ENCODE data around the gene LRRC37B. TPM values are rescaled to one million over a fixed set of nuclear protein-coding genes. Genes with fewer than 3 reads are reported as not detected.

LRRC37B gene
- polyA plus RNA-seq, 1 donor from 2014 or later: 39.6 TPM

- Histone ChIP-seq H3K9ac (ENCODE audit: low read length) (peak overlapping the region; percentile 84), H3K9me2 (ENCODE audit: insufficient read depth, low read length) (no peaks in the 10 kb centered on the region), H4K20me1 (ENCODE audit: insufficient read depth) (no peaks in the 10 kb centered on the region), H3K36me3 (ENCODE audit: insufficient read depth, low read length) (no peaks in the 10 kb centered on the region), H3K9me3 (ENCODE audit: low read length) (no peaks in the 10 kb centered on the region), H3K4me3 (ENCODE audit: low read length) (peak overlapping the region; percentile 81), H2AFZ (ENCODE audit: low read depth, low read length) (peak overlapping the region; percentile 45), H3K27me3 (ENCODE audit: insufficient read depth, low read depth, low read length) (no peaks in the 10 kb centered on the region), H3K27ac (ENCODE audit: low read length) (peak overlapping the region; percentile 80), H3K4me2 (ENCODE audit: low read length) (peak overlapping the region; percentile 20), H3F3A (ENCODE audit: insufficient read depth, low read length, poor library complexity, severe bottlenecking) (no peaks in the 10 kb centered on the region), H3K79me2 (replicated peaks; ENCODE audit: insufficient read depth, low read length) (peaks cover 47% of the 10 kb centered on the region)
- TF ChIP-seq TAF1 (IDR thresholded peaks at IDR 0.05; ENCODE audit: low read depth) (peak; percentile 44), EP300 (conservative IDR thresholded peaks at IDR 0.05; ENCODE audit: poor library complexity, severe bottlenecking) (peak; percentile 19), SMC3 (conservative IDR thresholded peaks at IDR 0.05; ENCODE audit: poor library complexity) (peak; percentile 33), REST (IDR thresholded peaks at IDR 0.05; ENCODE audit: borderline replicate concordance) (no peak), RAD21 (conservative IDR thresholded peaks at IDR 0.05) (peak; percentile 27), EZH2 (IDR thresholded peaks at IDR 0.05; ENCODE audit: borderline replicate concordance, insufficient read depth, low read length, poor library complexity, severe bottlenecking) (no peak), POLR2AphosphoS5 (IDR thresholded peaks at IDR 0.05) (peak; percentile 52), MXI1 (conservative IDR thresholded peaks at IDR 0.05; ENCODE audit: poor library complexity, severe bottlenecking) (peak; percentile 34)
- TF ChIP-seq, protein P1, sequence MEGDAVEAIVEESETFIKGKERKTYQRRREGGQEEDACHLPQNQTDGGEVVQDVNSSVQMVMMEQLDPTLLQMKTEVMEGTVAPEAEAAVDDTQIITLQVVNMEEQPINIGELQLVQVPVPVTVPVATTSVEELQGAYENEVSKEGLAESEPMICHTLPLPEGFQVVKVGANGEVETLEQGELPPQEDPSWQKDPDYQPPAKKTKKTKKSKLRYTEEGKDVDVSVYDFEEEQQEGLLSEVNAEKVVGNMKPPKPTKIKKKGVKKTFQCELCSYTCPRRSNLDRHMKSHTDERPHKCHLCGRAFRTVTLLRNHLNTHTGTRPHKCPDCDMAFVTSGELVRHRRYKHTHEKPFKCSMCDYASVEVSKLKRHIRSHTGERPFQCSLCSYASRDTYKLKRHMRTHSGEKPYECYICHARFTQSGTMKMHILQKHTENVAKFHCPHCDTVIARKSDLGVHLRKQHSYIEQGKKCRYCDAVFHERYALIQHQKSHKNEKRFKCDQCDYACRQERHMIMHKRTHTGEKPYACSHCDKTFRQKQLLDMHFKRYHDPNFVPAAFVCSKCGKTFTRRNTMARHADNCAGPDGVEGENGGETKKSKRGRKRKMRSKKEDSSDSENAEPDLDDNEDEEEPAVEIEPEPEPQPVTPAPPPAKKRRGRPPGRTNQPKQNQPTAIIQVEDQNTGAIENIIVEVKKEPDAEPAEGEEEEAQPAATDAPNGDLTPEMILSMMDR (IDR thresholded peaks at IDR 0.05; ENCODE audit: poor library complexity, severe bottlenecking): no peak
These were observed 498 bp downstream of the LRRC37B start for GRCh38 chr17:32007463-32008298.

DNA sequence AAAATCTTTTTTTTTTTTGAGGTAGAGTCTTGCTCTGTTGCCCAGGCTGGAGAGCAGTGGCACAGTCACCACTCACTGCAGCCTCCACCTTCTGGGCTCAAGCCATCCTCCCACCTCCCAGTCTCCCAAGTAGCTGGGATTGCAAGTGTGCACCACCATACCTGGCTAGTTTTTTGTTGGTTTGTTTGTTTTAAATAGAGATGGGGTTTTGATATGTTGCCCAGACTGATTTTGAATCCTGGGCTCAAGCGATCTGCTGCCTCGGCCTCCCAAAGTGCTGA, 2.0 kb downstream of the LRRC37B start:
- no peak overlapping the region for H2AFZ ChIP-seq (ENCODE audit: low read depth, low read length)
- TF ChIP-seq POLR2AphosphoS5 (IDR thresholded peaks at IDR 0.05) (no peak), SMC3 (conservative IDR thresholded peaks at IDR 0.05; ENCODE audit: poor library complexity) (no peak), MXI1 (conservative IDR thresholded peaks at IDR 0.05; ENCODE audit: poor library complexity, severe bottlenecking) (no peak)
- no peaks in the 10 kb centered on the region for H3K27me3 ChIP-seq (ENCODE audit: insufficient read depth, low read depth, low read length)
- peaks cover 55% of the 10 kb centered on the region for H3K79me2 ChIP-seq (replicated peaks; ENCODE audit: insufficient read depth, low read length)
- H3K4me3 ChIP-seq (ENCODE audit: low read length): peak overlapping the region; percentile 81
- H3K9me2 ChIP-seq (ENCODE audit: insufficient read depth, low read length): no peaks in the 10 kb centered on the region
- no peaks in the 10 kb centered on the region for H3K9me3 ChIP-seq (ENCODE audit: low read length)
- no peaks in the 10 kb centered on the region for H3F3A ChIP-seq (ENCODE audit: insufficient read depth, low read length, poor library complexity, severe bottlenecking)
- H4K20me1 ChIP-seq (ENCODE audit: insufficient read depth): no peaks in the 10 kb centered on the region
- H3K9ac ChIP-seq (ENCODE audit: low read length): no peak overlapping the region
- no peak overlapping the region for H3K27ac ChIP-seq (ENCODE audit: low read length)
- H3K4me2 ChIP-seq (ENCODE audit: low read length): peak overlapping the region; percentile 20
- no peaks in the 10 kb centered on the region for H3K36me3 ChIP-seq (ENCODE audit: insufficient read depth, low read length)
